Activated effector memory CD4-positive, alpha-beta T cell treated with Interleukin-2 at 50 U/mL for 16 hours (primary cell): ENCODE results near the gene CLEC2B.

Experiments used
- DNase-seq: peaks from one replicate; pipeline ENCODE4 v3.0.0-alpha.2; 2020

Gene CLEC2B

GRCh38 chr12:9806714-9807113 lies 62.4 kb downstream of the CLEC2B start:
- no peak for DNase-seq

GRCh38 chr12:9805883-9806282 lies 63.3 kb downstream of the CLEC2B start:
- no peak for DNase-seq
